Uterus (tissue), 4 donors: ENCODE measurements around the gene PTPN20. TPM values are rescaled to one million over a fixed set of nuclear protein-coding genes. Genes with fewer than 3 reads are reported as not detected.
"Not testable (repeated sequence)": the region's sequence is repeated elsewhere in the genome, so short reads cannot be mapped to it uniquely, and the experiment has no call there.

Experiments
- DNase-seq, 2 donors: peaks; one replicate each; pipeline ENCODE4 v3.0.0-alpha.2; 2019 to 2020
- H3K27ac ChIP-seq, 2 donors: fragments of 200-600 bp; sonication (generic); 1 replicate in 1 of 2; 2 replicates in 1 of 2; pipeline ENCODE4 v1.5.1; 2016 to 2018
- H3K27me3 ChIP-seq, 2 donors: fragments of 200-600 bp; sonication (generic); one replicate each; pipeline ENCODE4 v1.5.1; 2018 to 2019; ENCODE audit warnings: control low read depth in 1 of 2
- H3K36me3 ChIP-seq, 2 donors: fragments of 200-600 bp; sonication (generic); one replicate each; pipeline ENCODE4 v1.5.1; 2019; ENCODE audit warnings: control low read depth in 1 of 2
- H3K4me1 ChIP-seq, 2 donors: fragments of 200-600 bp; sonication (generic); one replicate each; pipeline ENCODE4 v1.5.1; 2018 to 2019; ENCODE audit warnings: control low read depth in 1 of 2
- H3K4me3 ChIP-seq, 2 donors: fragments of 200-600 bp; sonication (generic); 1 replicate in 1 of 2; 2 replicates in 1 of 2; pipeline ENCODE4 v1.5.1; 2018 to 2019; ENCODE audit warnings: mild to moderate bottlenecking in 1 of 2
- H3K9me3 ChIP-seq, 2 donors: fragments of 200-600 bp; sonication (generic); one replicate each; pipeline ENCODE4 v1.5.1; 2019; ENCODE audit warnings: control low read depth in 1 of 2
- intact Hi-C: fragments of 100-400 bp; cut with DNase I; formaldehyde crosslinking; loops from one replicate; pipeline ENCODE4 v1.15.1; 2023; ENCODE audit warnings: low total_unique reads
- total RNA-seq, 4 donors: library from RNA; depleted of rRNA in 3 of 4; stranded (reverse); fragments of >200 nt in 3 of 4; gene quantifications; one replicate each; pipeline versions ENCODE4 v1.1.0 to v1.2.4, GENCODE V29; 2014 to 2023
- donor health status: DM: yes; HTN: yes; CAD: no.

PTPN20 gene
- total RNA-seq, 4 donors from 2014 or later, result 3.5 to 12.6 (median 4.4) TPM; not detected in 1

DNA sequence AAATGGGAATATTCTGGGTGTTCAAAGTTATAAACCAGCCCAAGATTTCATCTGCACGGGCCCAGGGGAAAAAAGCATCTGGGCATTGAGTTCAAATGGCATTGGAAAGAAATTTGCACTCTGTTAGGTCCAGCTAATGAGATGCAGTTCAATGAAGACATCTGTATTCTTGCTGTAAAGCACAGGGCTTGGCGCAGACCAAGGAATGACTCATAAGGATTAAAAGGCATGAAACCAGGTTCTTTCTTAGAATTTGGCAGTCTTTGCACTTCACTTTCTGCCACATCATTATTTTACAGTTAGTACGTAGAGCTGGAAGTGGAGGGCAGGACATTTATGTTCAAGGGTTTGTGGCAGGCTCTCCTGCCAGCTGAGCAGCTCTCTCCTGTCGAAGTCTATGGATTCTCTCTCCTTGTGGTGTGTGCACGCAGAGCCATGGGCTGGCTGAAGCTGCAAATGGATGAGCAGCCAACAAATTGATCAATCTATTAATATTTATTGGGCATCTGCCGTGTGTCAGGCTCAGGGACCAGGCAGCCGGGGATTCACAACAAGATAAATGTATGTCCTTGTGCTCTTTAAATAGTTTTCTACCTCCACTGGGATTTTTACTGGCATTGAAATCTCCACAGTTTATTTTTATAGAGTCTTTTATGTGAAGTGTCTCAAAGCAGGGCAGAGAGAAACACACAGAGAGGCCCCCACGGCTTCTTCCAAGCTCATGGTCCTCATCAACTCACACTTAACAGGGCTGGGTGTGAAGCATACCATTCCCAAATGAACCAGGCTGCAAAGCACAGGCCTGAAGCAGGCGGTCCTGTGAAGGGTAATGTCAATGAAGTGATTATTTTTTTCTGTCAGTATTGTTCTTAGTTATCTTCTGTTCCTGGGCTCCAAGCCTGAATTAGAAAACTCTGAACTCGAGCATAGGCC is 3.8 kb upstream of the PTPN20 start:
- H3K27ac ChIP-seq, H3K27me3 ChIP-seq, DNase-seq, H3K36me3 ChIP-seq, H3K9me3 ChIP-seq, intact Hi-C loops, H3K4me1 ChIP-seq, H3K4me3 ChIP-seq: not testable (repeated sequence)

DNA sequence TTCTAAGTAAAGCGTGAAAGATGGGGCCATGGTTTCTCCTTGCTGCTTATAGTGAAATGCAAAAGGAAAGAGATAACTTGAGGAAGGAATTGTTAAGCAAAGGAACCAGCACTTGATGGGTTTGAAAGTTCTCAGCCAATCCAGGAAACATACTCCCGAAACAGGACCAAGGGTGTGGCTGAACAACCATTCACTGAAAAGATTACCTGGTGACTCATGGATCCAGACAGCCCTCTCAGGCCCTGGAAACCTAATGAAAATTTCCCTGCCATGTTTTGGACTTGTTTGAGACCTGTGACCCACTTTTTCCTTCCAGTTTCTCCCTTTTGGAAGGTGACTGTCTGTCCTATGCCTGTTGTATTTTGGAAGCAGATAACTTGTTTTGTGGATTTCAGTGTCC is 11.3 kb downstream of the PTPN20 start:
- intact Hi-C loops, H3K4me1 ChIP-seq, H3K36me3 ChIP-seq, DNase-seq, H3K27ac ChIP-seq, H3K27me3 ChIP-seq, H3K4me3 ChIP-seq, H3K9me3 ChIP-seq: not testable (repeated sequence)

DNA sequence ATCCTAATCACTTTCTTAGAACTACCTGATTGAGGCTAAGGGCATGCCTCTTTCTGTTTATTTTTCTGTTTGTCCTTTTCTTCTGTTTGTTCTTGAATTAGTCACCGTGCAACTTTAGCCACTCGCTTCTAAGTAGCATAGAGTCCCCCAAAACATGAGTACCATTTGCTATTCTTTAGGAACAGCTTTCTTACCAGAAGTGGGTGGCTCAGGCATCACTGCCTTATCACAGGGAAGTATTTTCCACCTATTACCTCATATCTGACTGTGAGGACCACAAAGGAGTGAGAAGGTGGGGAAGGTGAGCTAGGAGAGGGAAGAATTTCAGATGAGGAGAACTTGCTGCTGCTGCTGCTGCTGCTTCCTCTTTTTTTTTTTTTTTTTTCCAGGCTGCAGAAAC is 13.9 kb downstream of the PTPN20 start:
- H3K4me1 ChIP-seq, H3K9me3 ChIP-seq, H3K27ac ChIP-seq, H3K4me3 ChIP-seq, H3K36me3 ChIP-seq, H3K27me3 ChIP-seq, DNase-seq, intact Hi-C loops: not testable (repeated sequence)

DNA sequence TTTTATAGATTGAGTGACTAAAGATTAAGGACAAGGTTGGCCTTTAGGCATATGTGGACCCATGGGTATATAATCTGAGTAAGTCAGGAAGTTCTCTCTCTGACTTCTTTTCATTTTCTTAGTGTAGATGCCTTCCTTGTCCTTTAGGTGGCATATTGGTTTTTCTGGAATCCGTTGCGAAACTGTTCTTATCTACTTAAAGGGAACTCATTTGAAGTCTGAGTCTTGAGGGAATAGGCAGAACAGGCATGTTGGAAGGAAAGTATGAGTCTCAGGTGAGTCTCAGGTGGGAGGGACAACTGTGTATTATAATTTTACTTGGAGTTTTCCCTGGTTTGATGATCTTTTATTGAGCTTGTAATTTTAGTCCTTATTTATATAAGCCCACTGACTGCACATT is 14.6 kb downstream of the PTPN20 start:
- H3K27me3 ChIP-seq, H3K4me1 ChIP-seq, intact Hi-C loops, H3K36me3 ChIP-seq, H3K9me3 ChIP-seq, DNase-seq, H3K4me3 ChIP-seq, H3K27ac ChIP-seq: not testable (repeated sequence)

DNA sequence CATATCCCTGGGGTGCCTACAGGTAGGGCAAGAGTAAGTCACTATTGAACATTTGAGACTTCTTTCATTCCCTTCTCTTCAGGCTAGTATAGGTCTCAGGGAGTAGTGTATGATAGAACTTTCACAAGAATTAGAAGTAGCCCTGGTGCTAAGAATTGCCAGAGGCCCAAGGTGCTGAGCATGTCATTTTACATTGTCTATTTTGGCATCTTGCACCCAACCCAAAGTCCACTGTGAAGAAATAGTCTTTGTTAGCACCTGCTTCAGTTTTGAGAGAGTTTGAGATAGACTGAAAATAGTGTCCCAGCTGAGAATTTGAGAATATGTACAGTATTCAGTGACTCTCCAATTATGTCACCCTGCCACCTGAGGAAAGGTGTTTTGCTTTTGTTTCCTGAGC is 17.6 kb downstream of the PTPN20 start:
- H3K27me3 ChIP-seq, H3K4me1 ChIP-seq, H3K9me3 ChIP-seq, H3K36me3 ChIP-seq, intact Hi-C loops, H3K27ac ChIP-seq, H3K4me3 ChIP-seq, DNase-seq: not testable (repeated sequence)

DNA sequence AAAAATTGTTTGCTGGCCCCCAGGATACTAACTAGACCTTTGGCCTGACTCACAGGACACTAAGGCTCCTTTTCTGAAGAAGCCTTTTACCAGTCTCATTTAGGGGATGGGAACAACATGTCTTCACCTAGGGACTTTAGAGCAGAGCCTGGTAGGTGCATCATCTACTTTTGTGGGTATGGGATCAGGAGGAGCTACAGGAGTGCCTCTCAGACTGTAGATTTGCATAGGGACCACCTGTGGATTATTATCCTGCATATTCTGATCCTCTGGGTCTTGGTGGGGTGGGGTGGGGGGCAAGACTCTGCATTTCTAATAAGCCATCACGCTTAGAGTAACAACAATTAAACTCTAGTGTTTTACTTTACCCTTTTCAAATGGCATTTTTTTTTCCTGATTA is 21.2 kb downstream of the PTPN20 start:
- H3K9me3 ChIP-seq, H3K27me3 ChIP-seq, DNase-seq, H3K4me1 ChIP-seq, H3K36me3 ChIP-seq, intact Hi-C loops, H3K27ac ChIP-seq, H3K4me3 ChIP-seq: not testable (repeated sequence)

DNA sequence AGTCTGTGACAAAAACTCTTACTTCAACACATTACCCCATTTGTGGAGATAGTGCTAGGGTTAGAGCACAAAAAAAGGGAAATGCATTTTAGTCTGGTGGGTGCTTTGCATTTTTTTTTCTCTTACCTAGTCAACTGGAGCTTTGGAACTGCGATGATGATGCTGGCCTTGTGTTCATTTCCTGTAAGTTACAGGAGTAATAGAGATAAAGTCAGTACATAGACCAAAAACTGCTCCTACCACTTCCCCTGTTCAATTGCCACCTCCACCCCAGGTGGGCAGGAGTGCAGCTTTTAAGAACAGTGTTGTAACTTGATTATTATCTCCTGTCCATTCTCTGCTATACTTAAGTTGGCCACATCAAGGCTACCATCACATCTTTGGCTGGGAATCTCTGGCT is 29.9 kb downstream of the PTPN20 start:
- H3K27ac ChIP-seq, H3K27me3 ChIP-seq, H3K36me3 ChIP-seq, intact Hi-C loops, H3K4me1 ChIP-seq, H3K4me3 ChIP-seq, DNase-seq, H3K9me3 ChIP-seq: not testable (repeated sequence)

DNA sequence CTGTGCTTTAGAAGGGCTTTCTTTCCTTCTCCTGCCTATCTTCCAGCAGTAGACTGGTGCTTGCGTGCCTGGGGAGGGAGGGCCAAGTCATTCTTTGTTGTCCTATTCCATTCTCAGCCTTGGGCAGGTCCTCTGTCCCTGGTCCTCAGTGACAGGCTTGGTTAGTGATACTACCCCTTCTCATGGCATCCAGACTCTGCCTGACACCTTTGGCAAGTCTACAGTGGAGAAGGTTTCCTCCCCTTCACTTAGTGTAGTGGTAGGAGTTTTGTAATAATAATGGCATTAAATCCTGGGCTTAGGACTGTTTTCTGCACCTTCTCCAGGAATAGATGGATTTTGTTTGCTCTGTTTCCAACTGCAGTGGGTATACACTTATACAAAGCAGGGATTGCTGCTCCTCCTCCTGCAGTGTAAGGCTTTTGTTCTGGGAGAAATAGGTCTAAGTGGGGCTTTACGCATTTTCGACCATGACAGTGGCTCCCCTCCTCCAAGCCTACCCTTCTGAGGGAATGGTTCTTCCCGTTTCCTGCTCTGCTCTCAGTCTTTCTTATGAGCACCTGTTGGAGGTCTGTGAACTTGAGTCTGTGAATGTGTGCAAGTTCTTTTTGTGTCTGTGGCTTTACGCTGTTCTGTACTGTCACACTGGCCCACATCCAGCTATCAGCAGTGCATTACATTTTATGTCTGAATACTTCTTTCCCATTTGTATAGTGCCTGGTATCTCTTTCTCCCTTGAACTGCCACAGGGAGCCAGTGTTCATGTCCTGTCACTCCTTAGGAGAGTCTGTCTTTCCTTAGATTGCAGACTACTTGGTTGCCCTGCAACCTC is 37.7 kb downstream of the PTPN20 start:
- DNase-seq, H3K4me3 ChIP-seq, H3K4me1 ChIP-seq, intact Hi-C loops, H3K36me3 ChIP-seq, H3K27ac ChIP-seq, H3K9me3 ChIP-seq, H3K27me3 ChIP-seq: not testable (repeated sequence)

DNA sequence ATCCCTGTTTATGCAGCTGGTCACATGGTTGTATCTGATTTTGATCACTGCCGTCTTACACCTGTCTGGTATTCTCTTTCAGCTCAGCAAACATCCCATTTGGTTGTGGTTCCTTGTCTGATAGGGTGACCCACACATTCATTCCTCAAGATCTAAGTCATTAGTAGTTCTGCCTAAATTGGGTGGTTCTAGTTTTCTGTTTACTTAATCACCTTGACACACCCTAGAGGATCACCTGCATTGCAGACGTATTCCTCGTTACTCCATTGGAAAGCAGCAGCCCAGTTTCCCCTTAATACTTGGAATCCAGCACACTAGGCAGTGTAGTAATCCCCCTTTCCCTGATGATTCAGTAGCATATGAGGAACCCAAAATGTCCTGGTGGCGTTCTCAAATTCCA is 41.3 kb downstream of the PTPN20 start:
- intact Hi-C loops, H3K27ac ChIP-seq: not testable (repeated sequence)

DNA sequence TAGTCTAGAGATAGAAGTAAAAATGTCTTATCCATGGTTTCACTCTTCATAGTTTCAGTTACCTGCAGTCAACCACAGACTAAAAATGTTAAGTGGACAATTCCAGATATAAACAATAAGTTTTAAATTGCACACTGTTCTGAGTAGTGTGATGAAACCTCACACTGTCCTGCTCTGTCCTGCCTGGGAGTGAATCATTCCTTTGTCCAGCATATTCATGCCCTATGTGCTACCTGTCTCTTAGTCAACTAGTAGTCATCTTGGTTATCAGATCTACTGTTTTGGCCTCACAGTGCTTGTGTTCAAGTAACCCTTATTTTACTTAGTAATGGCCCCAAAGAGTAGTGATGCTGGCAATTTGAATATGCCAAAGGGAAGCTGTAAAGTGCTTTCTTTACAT is 49.5 kb downstream of the PTPN20 start:
- DNase-seq, H3K36me3 ChIP-seq, intact Hi-C loops, H3K27ac ChIP-seq, H3K9me3 ChIP-seq, H3K4me3 ChIP-seq, H3K4me1 ChIP-seq, H3K27me3 ChIP-seq: not testable (repeated sequence)

More for the DNA sequence above, 41.3 kb downstream of the PTPN20 start:
- H3K9me3 ChIP-seq, H3K36me3 ChIP-seq, H3K4me3 ChIP-seq, H3K27me3 ChIP-seq, DNase-seq, H3K4me1 ChIP-seq: not testable (repeated sequence)

DNA sequence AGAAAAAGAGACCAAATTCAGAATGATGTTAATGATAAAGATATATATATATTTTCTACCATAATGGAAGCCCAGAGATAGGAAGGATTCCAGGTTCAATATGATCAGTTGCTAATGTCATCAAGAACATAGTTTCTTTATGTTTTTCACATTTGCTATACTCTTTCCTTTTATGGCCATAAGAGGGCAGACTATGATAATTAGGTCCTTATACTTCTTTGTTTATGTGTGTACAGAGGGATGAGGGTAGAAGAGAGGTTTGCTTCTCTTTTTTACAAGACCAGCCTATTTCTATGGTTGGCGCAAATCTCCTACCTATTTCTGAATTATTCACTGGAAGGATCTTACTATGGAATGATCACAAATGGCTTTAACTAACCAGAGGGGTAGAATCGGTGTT is 52.1 kb downstream of the PTPN20 start:
- H3K27me3 ChIP-seq, intact Hi-C loops, DNase-seq, H3K4me1 ChIP-seq, H3K27ac ChIP-seq, H3K9me3 ChIP-seq, H3K36me3 ChIP-seq, H3K4me3 ChIP-seq: not testable (repeated sequence)

DNA sequence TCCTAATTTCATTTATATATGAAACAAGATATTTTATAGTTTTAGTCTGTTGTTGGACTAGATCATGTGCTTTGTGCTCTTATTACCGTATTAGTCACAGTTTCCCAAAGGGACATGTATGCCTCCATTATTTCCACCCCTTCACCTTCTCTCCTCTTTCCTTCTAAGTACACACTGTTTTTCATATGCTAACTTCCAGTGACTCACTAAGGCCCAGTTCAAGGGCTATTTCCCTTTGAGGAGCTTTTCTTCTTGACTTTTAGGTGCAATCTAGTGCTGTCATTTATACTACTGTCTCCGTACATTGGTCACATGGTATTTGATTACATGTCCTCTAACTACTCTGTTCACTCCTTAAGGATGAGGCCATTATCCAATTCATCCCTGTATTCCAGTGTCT is 55.8 kb downstream of the PTPN20 start:
- H3K27ac ChIP-seq, intact Hi-C loops, H3K9me3 ChIP-seq, H3K4me3 ChIP-seq, H3K27me3 ChIP-seq, H3K36me3 ChIP-seq, DNase-seq, H3K4me1 ChIP-seq: not testable (repeated sequence)

DNA sequence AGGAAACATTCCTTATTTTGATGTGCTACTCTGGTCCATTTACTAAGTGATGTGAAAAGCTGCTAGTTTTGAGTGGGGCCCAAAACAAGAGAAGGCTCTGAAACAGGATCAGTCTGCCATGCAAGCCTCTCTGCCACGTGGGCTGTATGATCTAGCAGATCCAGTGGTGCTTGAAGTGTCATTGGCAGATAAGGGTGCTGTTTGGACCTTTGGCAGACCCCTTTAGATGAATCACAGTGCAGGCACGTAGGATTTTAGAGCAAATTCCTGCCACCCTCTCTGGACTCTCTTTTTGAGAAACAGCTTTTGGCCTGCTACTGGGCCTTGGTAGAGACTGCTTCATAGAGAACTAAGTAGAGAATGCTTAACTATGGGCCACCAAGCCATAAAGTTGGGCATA is 69.0 kb downstream of the PTPN20 start:
- H3K27ac ChIP-seq, H3K36me3 ChIP-seq, DNase-seq, H3K27me3 ChIP-seq, H3K9me3 ChIP-seq, H3K4me3 ChIP-seq, H3K4me1 ChIP-seq, intact Hi-C loops: not testable (repeated sequence)
